ENCODE results near the gene SMIM12.
A peak's percentile ranks its signal among the peaks of the same experiment; 100 is the strongest.

SMIM12 gene

GRCh38 chr1:34852677-34853217 is 6.8 kb downstream of the SMIM12 start:
- Histone ChIP-seq H3K79me2 (ENCODE audit: insufficient read depth, low read length) (peaks cover 25% of the 10 kb centered on the region), H3K4me3 (ENCODE audit: insufficient read depth, low read length, poor library complexity, severe bottlenecking) (no peak overlapping the region), H3K9me2 (replicated peaks; ENCODE audit: insufficient read depth, low read length) (no peaks in the 10 kb centered on the region), H2AFZ (ENCODE audit: low read depth, low read length, severe bottlenecking) (no peak overlapping the region), H3K27me3 (ENCODE audit: low read length) (no peaks in the 10 kb centered on the region), H3F3A (ENCODE audit: insufficient read depth) (0 out of 2 replicates have a peak, but pooled peaks cover 6% of the 10 kb centered on the region), H3K4me2 (ENCODE audit: low read depth, low read length, poor library complexity, severe bottlenecking) (no peak overlapping the region), H3K9me3 (ENCODE audit: insufficient read depth, low read length) (no peaks in the 10 kb centered on the region), H3K36me3 (ENCODE audit: low read length) (no peaks in the 10 kb centered on the region), H4K20me1 (ENCODE audit: low read depth, low read length) (no peaks in the 10 kb centered on the region; the same call in 1 of the 2 replicates), H3K9ac (ENCODE audit: low read length) (no peak overlapping the region), H3K27ac (ENCODE audit: low read depth, low read length) (no peak overlapping the region)
- TF ChIP-seq EZH2phosphoT487 (conservative IDR thresholded peaks at IDR 0.05; ENCODE audit: low read length) (no peak), CTCF (IDR thresholded peaks at IDR 0.05; ENCODE audit: insufficient read depth, low read length, poor library complexity, severe bottlenecking) (peak; percentile 98)

- Histone ChIP-seq H3K4me3 (ENCODE audit: insufficient read depth, low read length, poor library complexity, severe bottlenecking) (no peak overlapping the region), H3K36me3 (ENCODE audit: low read length) (no peaks in the 10 kb centered on the region), H3F3A (ENCODE audit: insufficient read depth) (0 out of 2 replicates have a peak, but pooled peaks cover 6% of the 10 kb centered on the region), H3K9ac (ENCODE audit: low read length) (no peak overlapping the region), H3K9me3 (ENCODE audit: insufficient read depth, low read length) (no peaks in the 10 kb centered on the region), H2AFZ (ENCODE audit: low read depth, low read length, severe bottlenecking) (no peak overlapping the region), H3K4me2 (ENCODE audit: low read depth, low read length, poor library complexity, severe bottlenecking) (no peak overlapping the region), H3K9me2 (replicated peaks; ENCODE audit: insufficient read depth, low read length) (no peaks in the 10 kb centered on the region), H3K79me2 (ENCODE audit: insufficient read depth, low read length) (peaks cover 15% of the 10 kb centered on the region), H3K27me3 (ENCODE audit: low read length) (no peaks in the 10 kb centered on the region), H3K27ac (ENCODE audit: low read depth, low read length) (no peak overlapping the region), H4K20me1 (ENCODE audit: low read depth, low read length) (no peaks in the 10 kb centered on the region; the same call in 1 of the 2 replicates)
- TF ChIP-seq CTCF (IDR thresholded peaks at IDR 0.05; ENCODE audit: insufficient read depth, low read length, poor library complexity, severe bottlenecking): no peak
- no peak for TF ChIP-seq EZH2phosphoT487 (conservative IDR thresholded peaks at IDR 0.05; ENCODE audit: low read length)
These were observed 8.0 kb downstream of the SMIM12 start for GRCh38 chr1:34851431-34852105.

- H3K9me3 ChIP-seq (ENCODE audit: insufficient read depth, low read length): no peaks in the 10 kb centered on the region
- no peaks in the 10 kb centered on the region; the same call in 1 of the 2 replicates for H4K20me1 ChIP-seq (ENCODE audit: low read depth, low read length)
- H3K27ac ChIP-seq (ENCODE audit: low read depth, low read length): no peak overlapping the region
- no peak overlapping the region for H3K4me2 ChIP-seq (ENCODE audit: low read depth, low read length, poor library complexity, severe bottlenecking)
- H3K4me3 ChIP-seq (ENCODE audit: insufficient read depth, low read length, poor library complexity, severe bottlenecking): no peak overlapping the region
- no peak overlapping the region for H3K9ac ChIP-seq (ENCODE audit: low read length)
- no peaks in the 10 kb centered on the region for H3K36me3 ChIP-seq (ENCODE audit: low read length)
- no peaks in the 10 kb centered on the region for H3K27me3 ChIP-seq (ENCODE audit: low read length)
- H3K79me2 ChIP-seq (ENCODE audit: insufficient read depth, low read length): peaks cover 12% of the 10 kb centered on the region
- 0 out of 2 replicates have a peak, but pooled peaks cover 6% of the 10 kb centered on the region for H3F3A ChIP-seq (ENCODE audit: insufficient read depth)
- no peaks in the 10 kb centered on the region for H3K9me2 ChIP-seq (replicated peaks; ENCODE audit: insufficient read depth, low read length)
- no peak overlapping the region for H2AFZ ChIP-seq (ENCODE audit: low read depth, low read length, severe bottlenecking)
- TF ChIP-seq CTCF (IDR thresholded peaks at IDR 0.05; ENCODE audit: insufficient read depth, low read length, poor library complexity, severe bottlenecking) (no peak), EZH2phosphoT487 (conservative IDR thresholded peaks at IDR 0.05; ENCODE audit: low read length) (no peak)
These were observed 9.2 kb downstream of the SMIM12 start for GRCh38 chr1:34850382-34850781.
